ENCODE measurements around the gene RIC8A. TPM values are rescaled to one million over a fixed set of nuclear protein-coding genes. Genes with fewer than 3 reads are reported as not detected.

Gene RIC8A
- total and polyA plus RNA-seq, 2 of the 13 experiments (the other 11 are each of a cell fraction or from before 2014, with no cell fraction given), result 62.1 to 63.8 TPM

DNA sequence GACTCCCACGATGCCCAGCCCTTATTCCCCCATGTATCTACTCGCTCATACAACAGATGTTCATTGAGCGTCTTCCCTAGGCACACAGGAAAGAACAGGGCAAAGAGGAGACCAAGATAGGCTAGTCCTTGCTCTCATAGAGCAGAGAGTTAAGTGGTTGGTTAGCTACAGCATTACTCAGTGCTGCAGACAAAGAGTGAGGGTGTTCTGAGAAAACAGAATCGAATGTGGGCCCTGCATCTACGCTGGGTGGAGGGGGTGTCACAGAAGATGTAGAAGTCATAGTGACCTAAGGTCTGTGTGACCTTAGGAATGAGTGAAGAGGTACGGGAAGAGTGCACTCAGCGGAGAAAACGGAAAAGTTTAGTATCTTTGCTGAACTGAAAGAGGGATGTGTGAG, 41.6 kb downstream of the RIC8A start:
- CTCF ChIA-PET (ENCODE audit: low intra/inter-chr PET ratio, low total read pairs), result no interaction called here
- TF ChIP-seq, protein P1, sequence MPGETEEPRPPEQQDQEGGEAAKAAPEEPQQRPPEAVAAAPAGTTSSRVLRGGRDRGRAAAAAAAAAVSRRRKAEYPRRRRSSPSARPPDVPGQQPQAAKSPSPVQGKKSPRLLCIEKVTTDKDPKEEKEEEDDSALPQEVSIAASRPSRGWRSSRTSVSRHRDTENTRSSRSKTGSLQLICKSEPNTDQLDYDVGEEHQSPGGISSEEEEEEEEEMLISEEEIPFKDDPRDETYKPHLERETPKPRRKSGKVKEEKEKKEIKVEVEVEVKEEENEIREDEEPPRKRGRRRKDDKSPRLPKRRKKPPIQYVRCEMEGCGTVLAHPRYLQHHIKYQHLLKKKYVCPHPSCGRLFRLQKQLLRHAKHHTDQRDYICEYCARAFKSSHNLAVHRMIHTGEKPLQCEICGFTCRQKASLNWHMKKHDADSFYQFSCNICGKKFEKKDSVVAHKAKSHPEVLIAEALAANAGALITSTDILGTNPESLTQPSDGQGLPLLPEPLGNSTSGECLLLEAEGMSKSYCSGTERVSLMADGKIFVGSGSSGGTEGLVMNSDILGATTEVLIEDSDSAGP (CRISPR knock-in tag; IDR thresholded peaks at IDR 0.05; ENCODE audit: borderline replicate concordance), result no peak
- no peak for TF ChIP-seq RBAK (CRISPR knock-in tag; IDR thresholded peaks at IDR 0.05)
- TF ChIP-seq, protein P2, sequence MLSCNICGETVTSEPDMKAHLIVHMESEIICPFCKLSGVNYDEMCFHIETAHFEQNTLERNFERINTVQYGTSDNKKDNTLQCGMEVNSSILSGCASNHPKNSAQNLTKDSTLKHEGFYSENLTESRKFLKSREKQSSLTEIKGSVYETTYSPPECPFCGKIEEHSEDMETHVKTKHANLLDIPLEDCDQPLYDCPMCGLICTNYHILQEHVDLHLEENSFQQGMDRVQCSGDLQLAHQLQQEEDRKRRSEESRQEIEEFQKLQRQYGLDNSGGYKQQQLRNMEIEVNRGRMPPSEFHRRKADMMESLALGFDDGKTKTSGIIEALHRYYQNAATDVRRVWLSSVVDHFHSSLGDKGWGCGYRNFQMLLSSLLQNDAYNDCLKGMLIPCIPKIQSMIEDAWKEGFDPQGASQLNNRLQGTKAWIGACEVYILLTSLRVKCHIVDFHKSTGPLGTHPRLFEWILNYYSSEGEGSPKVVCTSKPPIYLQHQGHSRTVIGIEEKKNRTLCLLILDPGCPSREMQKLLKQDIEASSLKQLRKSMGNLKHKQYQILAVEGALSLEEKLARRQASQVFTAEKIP (CRISPR knock-in tag; IDR thresholded peaks at IDR 0.05; ENCODE audit: borderline replicate concordance), result no peak
- no peak for TF ChIP-seq ZNF562 (CRISPR knock-in tag; IDR thresholded peaks at IDR 0.05; ENCODE audit: borderline replicate concordance)
- TF ChIP-seq, protein P3, sequence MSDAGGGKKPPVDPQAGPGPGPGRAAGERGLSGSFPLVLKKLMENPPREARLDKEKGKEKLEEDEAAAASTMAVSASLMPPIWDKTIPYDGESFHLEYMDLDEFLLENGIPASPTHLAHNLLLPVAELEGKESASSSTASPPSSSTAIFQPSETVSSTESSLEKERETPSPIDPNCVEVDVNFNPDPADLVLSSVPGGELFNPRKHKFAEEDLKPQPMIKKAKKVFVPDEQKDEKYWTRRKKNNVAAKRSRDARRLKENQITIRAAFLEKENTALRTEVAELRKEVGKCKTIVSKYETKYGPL (CRISPR knock-in tag; IDR thresholded peaks at IDR 0.05), result no peak
- TF ChIP-seq ERF (CRISPR knock-in tag; IDR thresholded peaks at IDR 0.05), result no peak
- no peak for TF ChIP-seq CCDC6 (CRISPR knock-in tag; IDR thresholded peaks at IDR 0.05)
- no peak for TF ChIP-seq YEATS2 (CRISPR knock-in tag; IDR thresholded peaks at IDR 0.05; ENCODE audit: borderline replicate concordance)
- TF ChIP-seq IRF2 (CRISPR knock-in tag; IDR thresholded peaks at IDR 0.05), result no peak
- TF ChIP-seq ZNF292 (CRISPR knock-in tag; IDR thresholded peaks at IDR 0.05; ENCODE audit: borderline replicate concordance, low read depth), result no peak
- TF ChIP-seq, protein P4, sequence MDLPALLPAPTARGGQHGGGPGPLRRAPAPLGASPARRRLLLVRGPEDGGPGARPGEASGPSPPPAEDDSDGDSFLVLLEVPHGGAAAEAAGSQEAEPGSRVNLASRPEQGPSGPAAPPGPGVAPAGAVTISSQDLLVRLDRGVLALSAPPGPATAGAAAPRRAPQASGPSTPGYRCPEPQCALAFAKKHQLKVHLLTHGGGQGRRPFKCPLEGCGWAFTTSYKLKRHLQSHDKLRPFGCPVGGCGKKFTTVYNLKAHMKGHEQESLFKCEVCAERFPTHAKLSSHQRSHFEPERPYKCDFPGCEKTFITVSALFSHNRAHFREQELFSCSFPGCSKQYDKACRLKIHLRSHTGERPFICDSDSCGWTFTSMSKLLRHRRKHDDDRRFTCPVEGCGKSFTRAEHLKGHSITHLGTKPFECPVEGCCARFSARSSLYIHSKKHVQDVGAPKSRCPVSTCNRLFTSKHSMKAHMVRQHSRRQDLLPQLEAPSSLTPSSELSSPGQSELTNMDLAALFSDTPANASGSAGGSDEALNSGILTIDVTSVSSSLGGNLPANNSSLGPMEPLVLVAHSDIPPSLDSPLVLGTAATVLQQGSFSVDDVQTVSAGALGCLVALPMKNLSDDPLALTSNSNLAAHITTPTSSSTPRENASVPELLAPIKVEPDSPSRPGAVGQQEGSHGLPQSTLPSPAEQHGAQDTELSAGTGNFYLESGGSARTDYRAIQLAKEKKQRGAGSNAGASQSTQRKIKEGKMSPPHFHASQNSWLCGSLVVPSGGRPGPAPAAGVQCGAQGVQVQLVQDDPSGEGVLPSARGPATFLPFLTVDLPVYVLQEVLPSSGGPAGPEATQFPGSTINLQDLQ (CRISPR knock-in tag; IDR thresholded peaks at IDR 0.05), result no peak
- no peaks in the 10 kb centered on the region for H3K27me3 ChIP-seq (ENCODE audit: control insufficient read depth in 1 of 2, insufficient read depth in 2 of 2, low read length in 2 of 2)
- H3K27ac ChIP-seq (ENCODE audit: extremely low read length, insufficient read depth, low read length), result no peak overlapping the region
- no peak overlapping the region for H3K4me3 ChIP-seq (replicated peaks in 1 of 3; ENCODE audit: insufficient read depth in 1 of 3, low read depth in 2 of 3, low read length in 3 of 3)
- H3K4me1 ChIP-seq (ENCODE audit: insufficient read depth, low read length), result no peaks in the 10 kb centered on the region
- intact Hi-C loops (cut with micrococcal nuclease; ENCODE audit: unreplicated experiment), result no loop called here
- DNase-seq (ENCODE audit: low spot score) (no peak), ATAC-seq (no peak), FAIRE-seq (no peak)
- WGBS (ENCODE audit: low lambda C conversion rate), result 94% methylated on average over 8 of the region's 8 CpGs
- no TSS peak for BruUV-seq (replicated peaks)
- H3K36me3 ChIP-seq (replicated peaks in 1 of 2; ENCODE audit: control insufficient read depth in 1 of 2, insufficient read depth in 2 of 2, low read length in 2 of 2), result peaks cover 34 to 70% of the 10 kb centered on the region in 2 experiments; a peak in 4 of 5 replicates
- H3K9me3 ChIP-seq (ENCODE audit: low read length), result no peaks in the 10 kb centered on the region
- H2AFZ ChIP-seq (ENCODE audit: low read length), result no peak overlapping the region
- POLR2A ChIA-PET, result no interaction called here
- in situ Hi-C loops (cut with HindIII; ENCODE audit: extremely low pct_ligation_motif_present, low pct_unique_long_range_greater_than_20kb), result no loop called here
- no peak overlapping the region for H3K4me2 ChIP-seq (ENCODE audit: low read depth, low read length)
- no peak overlapping the region for H3K9ac ChIP-seq (ENCODE audit: insufficient read depth, low read depth, low read length)
- no peaks in the 10 kb centered on the region for H4K20me1 ChIP-seq (ENCODE audit: insufficient read depth, low read length)
- no peaks in the 10 kb centered on the region for H3K79me2 ChIP-seq (ENCODE audit: insufficient read depth, low read length)
